ENCODE measurements around the gene CDS2. TPM values are rescaled to one million over a fixed set of nuclear protein-coding genes. Genes with fewer than 3 reads are reported as not detected.
A peak's percentile ranks its signal among the peaks of the same experiment; 100 is the strongest.

The CDS2 gene
- total and polyA plus RNA-seq, 2 of the 13 experiments (the other 11 are each of a cell fraction or from before 2014, with no cell fraction given), result 81.3 to 153 TPM

DNA sequence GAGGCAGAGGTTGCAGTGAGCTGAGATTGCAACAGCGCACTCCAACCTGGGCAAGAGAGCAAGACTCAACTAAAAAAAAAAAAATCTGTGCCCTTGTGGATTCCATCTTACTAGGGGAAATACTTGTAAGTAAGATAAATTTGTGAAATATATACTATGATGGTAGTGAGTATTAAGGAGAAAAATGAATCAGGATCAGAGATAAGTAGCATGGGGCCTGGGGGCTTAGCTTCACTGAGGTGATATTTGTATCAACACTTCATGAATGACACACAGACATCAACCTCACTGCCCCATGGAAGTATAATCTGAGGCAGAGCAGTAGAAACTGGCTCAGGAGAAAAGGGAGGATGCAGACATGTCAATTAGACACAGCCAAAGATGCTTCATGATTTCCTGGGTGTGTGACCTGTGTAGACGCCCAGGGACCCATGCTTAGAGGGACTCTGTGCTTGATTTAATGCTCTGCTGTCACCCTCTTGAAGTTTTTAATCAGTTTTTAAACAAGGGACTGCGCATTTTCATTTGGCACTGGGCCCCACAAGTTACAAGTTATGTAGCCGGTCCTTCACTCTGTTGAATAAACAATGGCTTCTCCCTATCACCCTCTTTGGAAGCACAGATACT is 48.9 kb upstream of the CDS2 start:
- Histone ChIP-seq H2AFZ (ENCODE audit: low read length) (peak overlapping the region; percentile 90), H4K20me1 (ENCODE audit: insufficient read depth, low read length) (no peaks in the 10 kb centered on the region), H3K4me2 (ENCODE audit: low read depth, low read length) (peak overlapping the region; percentile 78), H3K9me3 (ENCODE audit: low read length) (no peaks in the 10 kb centered on the region), H3K79me2 (ENCODE audit: insufficient read depth, low read length) (no peaks in the 10 kb centered on the region), H3K27me3 (ENCODE audit: control insufficient read depth in 1 of 2, insufficient read depth in 2 of 2, low read length in 2 of 2) (no peaks in the 10 kb centered on the region), H3K36me3 (replicated peaks in 1 of 2; ENCODE audit: control insufficient read depth in 1 of 2, insufficient read depth in 2 of 2, low read length in 2 of 2) (no peaks in the 10 kb centered on the region), H3K4me1 (ENCODE audit: insufficient read depth, low read length) (peaks cover 42% of the 10 kb centered on the region), H3K27ac (ENCODE audit: extremely low read length, insufficient read depth, low read length) (peak overlapping the region; percentile 2), H3K4me3 (replicated peaks in 1 of 3; ENCODE audit: insufficient read depth in 1 of 3, low read depth in 2 of 3, low read length in 3 of 3) (peak overlapping the region; percentile 54 to 60 (median 59)), H3K9ac (ENCODE audit: insufficient read depth, low read depth, low read length) (peak overlapping the region; percentile 42; the same call in 1 of the 2 replicates)
- TF ChIP-seq ZNF570 (CRISPR knock-in tag; IDR thresholded peaks at IDR 0.05; ENCODE audit: borderline replicate concordance) (no peak), ZNF615 (CRISPR knock-in tag; IDR thresholded peaks at IDR 0.05; ENCODE audit: borderline replicate concordance) (0 out of 2 replicates have a peak, but pooled peaks have one; percentile 61), RARA (CRISPR knock-in tag; IDR thresholded peaks at IDR 0.05) (0 out of 2 replicates have a peak, but pooled peaks have one; percentile 3), ZSCAN29 (CRISPR knock-in tag; conservative IDR thresholded peaks at IDR 0.05) (0 out of 2 replicates have a peak, but pooled peaks have one; percentile 55), ZBTB40 (IDR thresholded peaks at IDR 0.05) (no peak), ZBTB40 (CRISPR knock-in tag; IDR thresholded peaks at IDR 0.05) (no peak), ATF1 (CRISPR knock-in tag; IDR thresholded peaks at IDR 0.05) (peak; percentile 45; the same call in 1 of the 2 replicates), SNAPC4 (CRISPR knock-in tag; IDR thresholded peaks at IDR 0.05) (0 out of 2 replicates have a peak, but pooled peaks have one; percentile 41)
- ChIA-PET POLR2A (interaction anchor here (0.6 kb wide), 1 partner anchor 26 kb away, joined by 3 read pairs; no protein-coding TSS in a partner anchor), CTCF (ENCODE audit: low intra/inter-chr PET ratio, low total read pairs) (no interaction called here)
- BruUV-seq (replicated peaks), result no TSS peak
- WGBS (ENCODE audit: low lambda C conversion rate), result 33% methylated on average over 4 of the region's 4 CpGs
- FAIRE-seq (no peak), ATAC-seq (peak; percentile 40), DNase-seq (ENCODE audit: low spot score) (no peak)
- intact Hi-C loops (cut with micrococcal nuclease; ENCODE audit: unreplicated experiment) (no loop called here), in situ Hi-C loops (cut with HindIII; ENCODE audit: extremely low pct_ligation_motif_present, low pct_unique_long_range_greater_than_20kb) (no loop called here)

Data from HepG2 (cell line).